Ectodermal cell (in vitro differentiated cells): Measurements from ENCODE around the gene ABCA12.

ENCODE experiments used
- H3K27ac ChIP-seq: 2 replicates; pipeline ENCODE4 v1.7.0; 2013; ENCODE audit warnings: mild to moderate bottlenecking, low read depth, low read length; ENCODE audit not compliant: insufficient read depth, poor library complexity, severe bottlenecking
- H3K27me3 ChIP-seq: 2 replicates; pipeline ENCODE4 v1.7.0; 2013; ENCODE audit warnings: mild to moderate bottlenecking, low read length; ENCODE audit not compliant: insufficient read depth, control insufficient read depth, poor library complexity, severe bottlenecking
- H3K36me3 ChIP-seq: one replicate; pipeline ENCODE4 v1.7.0; 2013; ENCODE audit warnings: low read length; ENCODE audit not compliant: control insufficient read depth, insufficient read depth
- H3K4me1 ChIP-seq: one replicate; pipeline ENCODE4 v1.7.0; 2013; ENCODE audit warnings: low read length; ENCODE audit not compliant: control insufficient read depth, insufficient read depth
- H3K4me3 ChIP-seq: 2 replicates; pipeline ENCODE4 v1.7.0; 2013; ENCODE audit warnings: low read depth, low read length, control low read depth; ENCODE audit not compliant: insufficient read depth
- H3K9me3 ChIP-seq: 2 replicates; pipeline ENCODE4 v1.7.0; 2013; ENCODE audit warnings: mild to moderate bottlenecking, low read length, moderate library complexity; ENCODE audit not compliant: control insufficient read depth
- WGBS, 2 experiments: methylation state at CpG; one replicate each; pipeline ENCODE4 v1.1.7; 2013; ENCODE audit warnings: missing lambda C conversion rate in 2 of 2; 5-methylcytosine and 5-hydroxymethylcytosine counted together

The ABCA12 gene

GRCh38 chr2:215022910-215023309, 115.5 kb downstream of the ABCA12 start:
- Histone ChIP-seq H3K36me3 (no peaks in the 10 kb centered on the region), H3K4me3 (no peak overlapping the region)
- WGBS, 2 experiments, result 90 to 97% methylated on average over 2 of the region's 2 CpGs

GRCh38 chr2:215022418-215022817, 116.0 kb downstream of the ABCA12 start:
- Histone ChIP-seq H3K9me3 (no peaks in the 10 kb centered on the region), H3K36me3 (no peaks in the 10 kb centered on the region), H3K4me1 (no peaks in the 10 kb centered on the region), H3K27ac (no peak overlapping the region), H3K27me3 (no peaks in the 10 kb centered on the region), H3K4me3 (no peak overlapping the region)
- 33 to 36% methylated on average over 3 of the region's 3 CpGs for WGBS, 2 experiments

More at GRCh38 chr2:215022910-215023309, 115.5 kb downstream of the ABCA12 start:
- Histone ChIP-seq H3K4me1 (no peaks in the 10 kb centered on the region), H3K27ac (no peak overlapping the region), H3K27me3 (no peaks in the 10 kb centered on the region), H3K9me3 (no peaks in the 10 kb centered on the region)

- Histone ChIP-seq H3K4me3 (no peak overlapping the region), H3K36me3 (no peaks in the 10 kb centered on the region), H3K27me3 (no peaks in the 10 kb centered on the region), H3K9me3 (no peaks in the 10 kb centered on the region), H3K4me1 (no peaks in the 10 kb centered on the region), H3K27ac (no peak overlapping the region)
- 46 to 50% methylated on average over 2 of the region's 2 CpGs for WGBS, 2 experiments
Observed at GRCh38 chr2:215020283-215020682, 118.1 kb downstream of the ABCA12 start.

GRCh38 chr2:215019521-215020145, 118.8 kb downstream of the ABCA12 start:
- Histone ChIP-seq H3K27me3 (no peaks in the 10 kb centered on the region), H3K9me3 (no peaks in the 10 kb centered on the region), H3K4me1 (no peaks in the 10 kb centered on the region), H3K27ac (no peak overlapping the region), H3K36me3 (no peaks in the 10 kb centered on the region), H3K4me3 (no peak overlapping the region)
- 96 to 98% methylated on average over 6 of the region's 8 CpGs for WGBS, 2 experiments

- Histone ChIP-seq H3K9me3 (no peaks in the 10 kb centered on the region), H3K27ac (no peak overlapping the region), H3K4me3 (no peak overlapping the region), H3K4me1 (no peaks in the 10 kb centered on the region), H3K27me3 (no peaks in the 10 kb centered on the region), H3K36me3 (no peaks in the 10 kb centered on the region)
- 92 to 95% methylated on average over 3 of the region's 3 CpGs for WGBS, 2 experiments
Observed at GRCh38 chr2:215019085-215019484, 119.3 kb downstream of the ABCA12 start.

- Histone ChIP-seq H3K4me1 (no peaks in the 10 kb centered on the region), H3K4me3 (no peak overlapping the region), H3K36me3 (no peaks in the 10 kb centered on the region), H3K27me3 (no peaks in the 10 kb centered on the region), H3K27ac (no peak overlapping the region), H3K9me3 (no peaks in the 10 kb centered on the region)
- 93 to 95% methylated on average over 2 to 3 of the region's 3 CpGs for WGBS, 2 experiments
Observed at GRCh38 chr2:215015421-215015820, 123.0 kb downstream of the ABCA12 start.

GRCh38 chr2:215010390-215010789, 128.0 kb downstream of the ABCA12 start:
- 100% methylated on average over 2 of the region's 2 CpGs; no CpG with 5 or more reads in 1 of the 2 experiments for WGBS, 2 experiments

GRCh38 chr2:215003001-215003400, 135.4 kb downstream of the ABCA12 start:
- Histone ChIP-seq H3K9me3 (no peaks in the 10 kb centered on the region), H3K36me3 (no peaks in the 10 kb centered on the region), H3K4me3 (no peak overlapping the region), H3K27me3 (no peaks in the 10 kb centered on the region), H3K27ac (no peak overlapping the region), H3K4me1 (peaks cover 3% of the 10 kb centered on the region)
- WGBS, 2 experiments, result 51 to 61% methylated on average over 4 of the region's 4 CpGs

More at GRCh38 chr2:215010390-215010789, 128.0 kb downstream of the ABCA12 start:
- Histone ChIP-seq H3K36me3 (no peaks in the 10 kb centered on the region), H3K27me3 (no peaks in the 10 kb centered on the region), H3K9me3 (no peaks in the 10 kb centered on the region), H3K4me3 (no peak overlapping the region), H3K4me1 (no peaks in the 10 kb centered on the region), H3K27ac (no peak overlapping the region)

GRCh38 chr2:215002500-215002899, 135.9 kb downstream of the ABCA12 start:
- 49 to 67% methylated on average over 3 to 5 of the region's 5 CpGs for WGBS, 2 experiments

GRCh38 chr2:215000721-215001120, 137.7 kb downstream of the ABCA12 start:
- Histone ChIP-seq H3K4me3 (no peak overlapping the region), H3K27me3 (no peaks in the 10 kb centered on the region), H3K27ac (no peak overlapping the region), H3K4me1 (peaks cover 3% of the 10 kb centered on the region), H3K36me3 (no peaks in the 10 kb centered on the region), H3K9me3 (no peaks in the 10 kb centered on the region)
- WGBS, 2 experiments, result 96 to 98% methylated on average over 3 of the region's 3 CpGs

More at GRCh38 chr2:215002500-215002899, 135.9 kb downstream of the ABCA12 start:
- Histone ChIP-seq H3K4me1 (peaks cover 3% of the 10 kb centered on the region), H3K27me3 (no peaks in the 10 kb centered on the region), H3K4me3 (no peak overlapping the region), H3K27ac (no peak overlapping the region), H3K9me3 (no peaks in the 10 kb centered on the region), H3K36me3 (no peaks in the 10 kb centered on the region)
